Midbrain (tissue), 1 donor: ENCODE measurements around the gene PGBD4.
"Not testable (repeated sequence)": the region's sequence is repeated elsewhere in the genome, so short reads cannot be mapped to it uniquely, and the experiment has no call there.

Experiments used
- DNase-seq: peaks from one replicate; lab custom pipeline; 2025; lab: John Stamatoyannopoulos, UW

PGBD4 gene

DNA sequence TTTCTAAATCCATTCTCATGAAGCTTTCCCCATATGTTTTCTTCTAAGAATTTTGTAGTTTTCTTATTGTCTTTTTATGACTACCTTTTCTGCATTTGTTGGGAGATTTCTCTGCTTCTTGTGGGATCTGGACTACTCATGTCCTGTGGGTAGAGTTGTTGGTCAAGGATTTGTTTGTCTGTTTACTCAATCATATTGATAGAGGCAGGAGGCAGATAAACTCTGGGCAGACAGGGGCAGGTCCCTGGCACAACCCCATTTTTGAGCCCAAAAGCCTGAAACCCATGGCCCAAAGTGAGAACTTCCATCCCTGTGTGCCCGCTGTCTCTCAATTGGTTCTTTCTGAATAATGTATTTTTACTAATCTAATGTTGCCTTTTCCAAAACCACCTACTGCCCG is 12.3 kb downstream of the PGBD4 start:
- no peak for DNase-seq

DNA sequence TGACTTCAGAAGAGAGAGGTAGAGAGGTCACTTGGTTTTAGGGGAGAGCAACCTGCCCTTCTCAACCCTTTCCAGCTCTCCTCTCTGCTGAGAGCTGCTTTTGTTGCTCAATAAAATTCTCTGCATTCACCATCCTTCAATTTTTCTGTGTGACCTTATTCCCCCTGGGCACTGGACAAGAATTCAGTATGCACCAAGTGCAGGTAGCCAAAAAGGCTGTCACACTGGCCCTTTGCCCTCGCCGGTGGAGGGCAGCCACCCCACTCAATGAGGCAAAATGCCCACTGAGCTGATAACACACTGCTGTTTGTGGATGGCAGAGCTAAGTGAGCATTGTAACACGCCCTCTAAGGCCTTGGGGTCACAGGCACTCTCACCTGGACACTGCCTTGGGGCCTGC is 12.9 kb downstream of the PGBD4 start:
- DNase-seq: no peak

DNA sequence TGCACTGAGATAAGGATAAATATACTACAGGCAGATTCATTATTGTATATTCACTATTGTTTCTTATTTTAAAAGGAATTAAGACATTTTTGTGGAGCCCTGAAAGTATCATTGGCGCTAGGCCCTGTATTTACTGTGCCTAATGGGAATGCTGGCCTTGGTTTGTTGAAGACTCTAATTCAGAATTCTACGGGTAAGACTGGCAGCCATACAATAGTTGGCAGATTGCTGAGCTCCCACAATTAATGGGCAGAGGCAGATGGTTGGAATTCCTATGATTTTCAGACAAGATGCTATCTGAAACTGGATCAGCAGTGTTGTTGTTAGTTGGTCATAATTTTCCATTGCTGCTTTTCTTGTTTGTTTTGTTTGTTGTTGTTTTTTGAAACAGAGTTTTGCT is 14.7 kb downstream of the PGBD4 start:
- no peak for DNase-seq

DNA sequence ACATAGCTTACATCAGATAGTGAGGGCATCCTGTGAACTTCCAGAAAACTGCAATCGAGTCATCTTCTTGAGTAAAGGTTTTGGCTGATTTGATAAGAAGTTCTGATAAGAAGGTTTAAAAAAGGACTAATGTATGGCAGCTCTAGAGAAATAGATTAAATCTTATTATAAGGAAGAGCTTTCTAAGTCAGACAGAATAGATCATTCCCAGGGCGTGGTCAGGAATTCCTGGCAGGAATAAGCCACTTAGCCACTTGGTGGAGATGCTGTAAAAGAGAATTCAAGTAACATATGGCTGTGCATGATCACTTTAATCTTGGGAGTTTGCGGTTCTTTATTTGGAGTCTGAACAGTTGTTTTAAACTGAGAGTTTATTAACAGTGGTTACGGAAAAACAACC is 17.4 kb downstream of the PGBD4 start:
- DNase-seq: no peak

- not testable (repeated sequence) for DNase-seq
Observed at GRCh38 chr15:34120420-34120819, 18.5 kb downstream of the PGBD4 start.

GRCh38 chr15:34121786-34122185 is 19.9 kb downstream of the PGBD4 start:
- not testable (repeated sequence) for DNase-seq

- DNase-seq: no peak
Observed at GRCh38 chr15:34122771-34123183, 20.9 kb downstream of the PGBD4 start.

GRCh38 chr15:34124651-34125050 is 22.8 kb downstream of the PGBD4 start:
- DNase-seq: no peak

DNA sequence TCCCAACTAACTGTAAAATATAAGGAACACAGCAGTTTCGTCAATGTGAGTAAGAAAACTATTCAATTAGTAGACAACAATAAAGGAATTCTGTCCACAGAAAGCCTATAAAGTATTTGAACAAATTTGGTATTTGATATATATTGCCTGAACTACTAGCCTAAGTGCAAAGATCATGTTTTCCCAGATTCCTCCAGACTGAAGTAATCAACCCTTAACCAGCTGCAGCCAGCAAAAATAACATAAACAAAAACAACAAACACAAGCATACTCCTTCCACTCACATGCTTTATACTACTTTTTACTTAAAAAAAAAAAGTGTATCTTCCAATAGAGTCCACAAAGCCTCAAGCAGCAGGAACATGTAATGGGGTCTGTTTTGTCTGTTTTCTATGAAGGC is 24.1 kb downstream of the PGBD4 start:
- DNase-seq: no peak

- DNase-seq: no peak
Observed at GRCh38 chr15:34126522-34126921, 24.6 kb downstream of the PGBD4 start.

DNA sequence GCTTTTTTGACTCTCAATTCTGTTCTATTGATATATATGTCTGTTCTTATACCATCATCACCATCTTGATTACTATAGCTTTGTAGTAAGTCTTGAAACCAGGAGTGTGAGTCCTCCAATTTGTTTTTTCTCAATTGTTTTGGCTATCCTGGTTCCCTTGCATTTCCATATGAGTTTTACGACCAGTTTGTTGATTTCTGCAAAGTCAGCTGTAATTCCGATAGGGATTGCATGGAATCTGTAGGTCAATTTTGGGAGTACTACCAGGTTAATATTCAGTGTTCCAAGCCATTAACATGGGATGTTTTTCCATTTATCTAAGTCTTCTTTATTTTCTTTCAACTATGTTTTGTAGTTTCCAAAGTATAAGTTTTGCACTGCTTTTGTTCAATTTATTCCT is 27.0 kb downstream of the PGBD4 start:
- no peak for DNase-seq

DNA sequence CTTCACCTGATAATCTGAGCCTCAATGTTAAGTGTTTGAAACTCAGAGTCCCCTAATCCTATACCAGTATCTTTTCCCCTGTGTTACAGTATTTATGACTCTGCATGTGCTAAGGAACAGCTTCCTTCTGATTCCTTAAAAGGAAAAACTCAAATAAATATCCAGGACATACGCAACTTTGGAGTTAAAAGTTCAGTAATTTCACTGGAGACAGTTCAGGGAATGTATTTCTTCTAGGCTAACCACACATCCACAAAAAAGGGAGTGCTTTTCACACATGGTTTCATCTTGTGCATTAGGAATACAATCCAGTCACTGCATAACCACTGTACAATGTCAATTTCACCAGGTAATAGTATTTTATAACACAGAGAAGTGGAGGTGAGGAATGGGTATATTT is 31.0 kb downstream of the PGBD4 start:
- no peak for DNase-seq

- DNase-seq: no peak
Observed at GRCh38 chr15:34133511-34133910, 31.6 kb downstream of the PGBD4 start.

GRCh38 chr15:34147371-34148140 is 45.7 kb downstream of the PGBD4 start:
- no peak for DNase-seq

- no peak for DNase-seq
Observed at GRCh38 chr15:34154725-34155204, 52.9 kb downstream of the PGBD4 start.

DNA sequence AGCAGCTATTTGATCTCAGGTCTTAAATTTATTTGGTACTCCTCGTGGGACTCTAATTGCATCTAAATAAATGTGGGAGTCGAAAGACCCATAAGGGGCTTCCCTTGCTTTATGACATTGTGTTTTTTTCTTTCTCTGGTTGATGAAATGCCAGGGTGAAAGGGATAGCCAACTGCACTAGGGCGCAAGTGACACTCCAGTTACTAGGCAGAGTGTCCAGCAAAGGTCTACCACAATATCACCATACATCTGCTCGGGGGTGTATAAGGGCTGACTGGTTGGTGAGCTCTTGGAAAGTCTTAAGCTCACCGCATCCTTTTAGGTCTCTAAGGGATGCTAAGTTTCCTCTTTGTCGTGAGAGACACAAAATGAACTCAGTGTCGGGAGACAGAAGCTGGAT is 54.0 kb downstream of the PGBD4 start:
- DNase-seq: no peak
